Kidney epithelial cell (primary cell): ENCODE measurements around the gene ARID5B. TPM values are rescaled to one million over a fixed set of nuclear protein-coding genes. Genes with fewer than 3 reads are reported as not detected.

Experiments
- DNase-seq: peaks from one replicate; pipeline ENCODE4 v3.0.0-alpha.2; 2010; ENCODE audit warnings: low read depth
- H3K27me3 ChIP-seq: 2 replicates; pipeline ENCODE4 v1.6.0; 2011; ENCODE audit warnings: low read length; ENCODE audit not compliant: control insufficient read depth, insufficient read depth
- H3K36me3 ChIP-seq: 2 replicates; pipeline ENCODE4 v1.5.1; 2011; ENCODE audit warnings: low read length; ENCODE audit not compliant: control insufficient read depth, insufficient read depth
- H3K4me3 ChIP-seq: 2 replicates; pipeline ENCODE4 v1.5.1; 2011; ENCODE audit warnings: low read depth, mild to moderate bottlenecking, control low read depth, low read length
- total RNA-seq: library from RNA; depleted of rRNA; stranded (reverse); fragments of >200 nt; gene quantifications from 2 replicates; pipeline ENCODE4 v1.2.3, GENCODE V29; 2015
- TF ChIP-seq, protein P1 (sequence below): IDR thresholded peaks from 2 replicates; pipeline ENCODE4 v1.5.1; 2011; ENCODE audit warnings: mild to moderate bottlenecking, moderate library complexity, low read length, control low read depth, inconsistent platforms; ENCODE audit not compliant: insufficient read depth, poor library complexity, severe bottlenecking

The ARID5B gene
- total RNA-seq, 1 donor from 2014 or later, result 11.6 TPM

DNA sequence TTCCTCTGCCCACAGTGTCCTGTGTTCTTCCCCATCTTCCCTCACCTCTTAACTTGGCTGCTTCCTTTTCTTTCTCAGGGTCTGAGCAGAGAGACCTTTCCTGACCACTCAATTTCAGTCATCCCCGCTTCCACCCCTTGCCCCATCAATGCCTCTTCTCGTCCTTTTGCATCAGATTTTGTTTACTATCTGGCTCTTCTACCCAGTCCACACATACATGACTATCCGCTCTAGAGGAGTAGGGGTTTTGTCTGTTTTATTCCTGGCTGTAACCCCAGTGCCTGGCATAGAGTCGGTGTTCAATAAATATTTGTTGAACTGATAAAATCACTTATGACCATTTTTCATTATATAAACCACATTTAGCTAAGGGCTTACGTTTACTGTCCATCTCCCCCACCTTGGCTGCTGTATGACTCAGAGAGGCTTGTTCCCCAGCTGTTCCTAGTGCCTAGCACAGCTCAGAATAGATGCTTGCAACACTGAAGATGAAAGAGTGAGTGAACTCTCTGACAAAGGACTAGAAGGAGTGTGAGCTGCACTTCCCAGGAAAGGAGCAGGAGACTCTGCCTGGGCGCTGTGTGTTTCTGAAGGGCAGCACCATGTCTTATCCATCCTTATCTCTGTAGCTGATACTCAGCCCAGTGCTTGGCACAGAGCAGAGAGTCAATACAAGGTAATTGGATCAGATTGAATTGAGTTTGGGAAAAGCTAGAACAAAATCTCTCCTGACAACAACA lies 21.9 kb downstream of the ARID5B start:
- TF ChIP-seq, protein P1, sequence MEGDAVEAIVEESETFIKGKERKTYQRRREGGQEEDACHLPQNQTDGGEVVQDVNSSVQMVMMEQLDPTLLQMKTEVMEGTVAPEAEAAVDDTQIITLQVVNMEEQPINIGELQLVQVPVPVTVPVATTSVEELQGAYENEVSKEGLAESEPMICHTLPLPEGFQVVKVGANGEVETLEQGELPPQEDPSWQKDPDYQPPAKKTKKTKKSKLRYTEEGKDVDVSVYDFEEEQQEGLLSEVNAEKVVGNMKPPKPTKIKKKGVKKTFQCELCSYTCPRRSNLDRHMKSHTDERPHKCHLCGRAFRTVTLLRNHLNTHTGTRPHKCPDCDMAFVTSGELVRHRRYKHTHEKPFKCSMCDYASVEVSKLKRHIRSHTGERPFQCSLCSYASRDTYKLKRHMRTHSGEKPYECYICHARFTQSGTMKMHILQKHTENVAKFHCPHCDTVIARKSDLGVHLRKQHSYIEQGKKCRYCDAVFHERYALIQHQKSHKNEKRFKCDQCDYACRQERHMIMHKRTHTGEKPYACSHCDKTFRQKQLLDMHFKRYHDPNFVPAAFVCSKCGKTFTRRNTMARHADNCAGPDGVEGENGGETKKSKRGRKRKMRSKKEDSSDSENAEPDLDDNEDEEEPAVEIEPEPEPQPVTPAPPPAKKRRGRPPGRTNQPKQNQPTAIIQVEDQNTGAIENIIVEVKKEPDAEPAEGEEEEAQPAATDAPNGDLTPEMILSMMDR, result no peak
- Histone ChIP-seq H3K36me3 (peaks cover 1% of the 10 kb centered on the region), H3K27me3 (no peaks in the 10 kb centered on the region), H3K4me3 (no peak overlapping the region)
- no peak for DNase-seq

DNA sequence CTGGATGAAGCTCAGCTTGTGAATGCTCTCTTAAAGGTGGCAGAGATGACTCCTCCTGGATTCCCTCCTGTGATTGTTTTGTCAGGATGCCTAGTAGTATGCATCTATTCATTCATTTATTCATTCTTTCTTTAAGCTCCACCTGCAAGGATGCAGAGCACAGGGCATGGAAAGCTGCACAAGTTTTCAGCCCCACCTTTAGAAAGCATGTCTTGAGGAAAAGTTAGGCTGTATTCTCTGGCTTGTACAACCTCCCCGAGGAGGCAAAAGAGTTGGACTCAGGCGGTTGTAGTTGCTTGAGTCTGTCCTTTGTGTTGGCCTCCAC lies 22.4 kb downstream of the ARID5B start:
- no peaks in the 10 kb centered on the region for H3K27me3 ChIP-seq
- no peak overlapping the region for H3K4me3 ChIP-seq
- peaks cover 1% of the 10 kb centered on the region for H3K36me3 ChIP-seq
- TF ChIP-seq, protein P1, result no peak
- DNase-seq, result no peak

DNA sequence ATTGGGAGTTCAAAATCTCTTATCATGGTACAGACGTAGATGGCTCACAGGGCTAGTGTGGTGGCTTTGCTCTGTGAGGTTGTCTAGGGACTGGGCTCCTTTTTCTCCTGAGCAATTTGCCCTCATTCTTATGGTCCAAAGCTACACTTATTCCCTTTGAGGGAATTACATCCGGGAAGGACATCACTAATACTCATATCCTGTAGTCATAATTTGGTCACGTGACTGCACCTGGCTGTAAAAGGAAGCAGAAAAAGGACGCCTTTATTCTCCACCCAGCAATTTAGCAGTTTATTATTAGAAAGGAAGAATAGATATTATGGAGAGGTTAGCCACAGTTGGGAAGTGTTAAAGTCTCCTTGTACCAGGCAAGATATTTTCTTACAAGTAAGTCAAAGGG lies 28.1 kb downstream of the ARID5B start:
- DNase-seq, result no peak
- TF ChIP-seq, protein P1, result no peak

DNA sequence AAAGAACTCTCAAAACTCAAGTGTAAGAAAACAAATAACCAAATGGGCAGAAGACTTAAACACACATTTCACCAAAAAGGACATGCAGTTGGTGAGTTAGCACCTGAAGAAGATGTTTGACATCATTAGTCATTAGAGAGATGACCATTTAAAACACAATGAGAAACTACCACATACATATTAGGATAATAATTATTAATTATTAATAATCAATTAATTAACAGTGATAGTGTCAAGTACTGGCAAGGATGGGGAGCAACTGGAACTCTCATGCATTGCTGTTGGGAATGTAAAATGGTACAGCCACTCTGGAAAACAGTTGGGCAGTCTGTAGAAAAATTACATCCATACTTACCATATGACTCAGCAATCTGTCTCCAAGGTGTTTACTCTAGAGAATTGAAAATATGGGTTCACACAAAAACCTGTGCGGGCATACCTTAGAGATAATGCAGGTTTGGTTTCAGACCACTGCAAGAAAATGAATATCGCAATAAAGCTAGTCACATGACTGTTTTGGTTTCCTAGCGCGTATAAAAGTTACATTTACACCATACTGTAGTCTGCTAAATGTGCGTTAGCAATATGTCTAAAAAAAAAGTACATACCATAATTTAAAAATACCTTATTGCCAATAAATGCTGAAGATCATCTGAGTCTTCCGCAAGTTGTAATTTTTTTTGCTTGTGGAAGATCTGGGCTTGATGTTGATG lies 30.3 kb downstream of the ARID5B start:
- TF ChIP-seq, protein P1, result no peak
- H3K27me3 ChIP-seq, result no peaks in the 10 kb centered on the region
- no peaks in the 10 kb centered on the region for H3K36me3 ChIP-seq
- DNase-seq, result no peak
- no peak overlapping the region for H3K4me3 ChIP-seq

More for the DNA sequence above, 28.1 kb downstream of the ARID5B start:
- Histone ChIP-seq H3K4me3 (no peak overlapping the region), H3K36me3 (no peaks in the 10 kb centered on the region), H3K27me3 (no peaks in the 10 kb centered on the region)

DNA sequence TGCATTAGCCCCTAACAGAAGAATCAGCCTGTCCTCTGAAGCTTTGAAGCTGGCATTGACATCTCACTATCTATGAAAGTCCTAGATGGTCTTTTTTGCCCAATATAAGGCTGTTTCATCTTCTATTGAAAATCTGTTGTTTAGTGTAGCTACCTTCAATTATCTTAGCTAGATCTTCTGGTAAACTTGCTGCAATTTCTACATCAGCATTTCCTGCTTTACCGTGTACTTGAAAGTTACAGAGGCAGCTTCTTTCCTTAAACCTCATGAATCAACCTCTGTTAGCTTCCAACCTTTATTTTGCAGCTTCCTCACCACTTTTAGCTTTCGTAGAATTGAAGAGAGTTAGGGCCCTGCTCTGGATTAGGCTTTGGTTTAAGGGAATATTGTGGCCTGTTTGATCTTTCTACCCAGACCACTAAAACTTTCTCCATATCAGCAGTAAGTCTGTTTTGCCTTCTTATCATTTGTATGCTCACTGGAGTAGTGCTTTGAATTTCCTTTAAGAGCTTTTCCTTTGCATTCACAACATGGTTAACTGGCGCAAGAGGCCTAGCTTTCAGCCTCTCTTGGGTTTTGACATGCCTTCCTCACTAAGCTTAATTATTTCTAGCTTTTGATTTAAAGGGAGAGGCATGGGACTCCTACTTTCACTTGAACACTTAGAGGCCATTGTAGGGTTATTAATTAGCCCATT lies 32.5 kb downstream of the ARID5B start:
- no peaks in the 10 kb centered on the region for H3K27me3 ChIP-seq
- DNase-seq, result no peak
- TF ChIP-seq, protein P1, result no peak
- H3K36me3 ChIP-seq, result no peaks in the 10 kb centered on the region
- no peak overlapping the region for H3K4me3 ChIP-seq
